Measurements from ENCODE around the gene NCOR1. TPM values are rescaled to one million over a fixed set of nuclear protein-coding genes. Genes with fewer than 3 reads are reported as not detected.

Gene NCOR1
- total RNA-seq, 1 experiment from 2014 or later, result 83.8 TPM

DNA sequence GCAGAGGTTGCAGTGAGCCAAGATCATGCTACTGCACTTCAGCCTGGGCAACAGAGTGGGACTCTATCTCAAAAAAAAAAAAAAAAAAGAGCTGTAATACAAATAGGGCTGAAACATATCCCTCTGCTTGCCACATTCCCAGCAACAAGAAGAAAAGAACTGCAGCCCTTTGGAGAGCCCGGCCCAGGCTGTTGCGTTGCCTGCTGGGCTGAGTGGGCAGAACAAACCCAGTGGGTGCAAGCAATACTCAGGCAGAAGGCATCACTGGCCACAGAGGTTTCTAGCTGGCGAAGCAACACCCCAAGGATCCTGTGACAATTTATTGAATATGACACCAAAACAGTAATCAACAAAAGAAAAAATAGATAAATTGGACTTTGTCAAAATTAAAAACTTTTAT lies 45.7 kb upstream of the NCOR1 start:
- ATAC-seq, result no peak
- no TSS peak for BruUV-seq (replicated peaks)
- peaks cover under 1% of the 10 kb centered on the region; the same call in 1 of the 2 replicates for H3K4me1 ChIP-seq (ENCODE audit: control insufficient read depth, insufficient read depth, low read length)
- no peaks in the 10 kb centered on the region for H3K9me3 ChIP-seq (ENCODE audit: control insufficient read depth, insufficient read depth, low read depth, low read length)
- CTCF ChIA-PET, result no interaction called here
- no peaks in the 10 kb centered on the region for H3K27me3 ChIP-seq (ENCODE audit: control insufficient read depth, insufficient read depth, low read length)
- POLR2A ChIA-PET, result no interaction called here
- no peaks in the 10 kb centered on the region for H3K36me3 ChIP-seq (ENCODE audit: control insufficient read depth, insufficient read depth, low read length)
- no peak overlapping the region for H3K27ac ChIP-seq (ENCODE audit: low read length)
- in situ Hi-C loops (cut with HindIII; ENCODE audit: low pct_unique_long_range_greater_than_20kb, low sequenced_read_pairs), result no loop called here
- no peak overlapping the region for H3K4me3 ChIP-seq (ENCODE audit: low read depth in 2 of 2, low read length in 2 of 2)
- no peak for DNase-seq (ENCODE audit: low read depth, low spot score)
- TF ChIP-seq SIN3A (IDR thresholded peaks at IDR 0.05; ENCODE audit: borderline replicate concordance, insufficient read depth, low read depth, low read length) (no peak), POLR2AphosphoS5 (IDR thresholded peaks at IDR 0.05; ENCODE audit: low read depth, low read length) (no peak), TCF7L2 (IDR thresholded peaks at IDR 0.05; ENCODE audit: low read depth, low read length) (no peak)
- TF ChIP-seq, protein P1, sequence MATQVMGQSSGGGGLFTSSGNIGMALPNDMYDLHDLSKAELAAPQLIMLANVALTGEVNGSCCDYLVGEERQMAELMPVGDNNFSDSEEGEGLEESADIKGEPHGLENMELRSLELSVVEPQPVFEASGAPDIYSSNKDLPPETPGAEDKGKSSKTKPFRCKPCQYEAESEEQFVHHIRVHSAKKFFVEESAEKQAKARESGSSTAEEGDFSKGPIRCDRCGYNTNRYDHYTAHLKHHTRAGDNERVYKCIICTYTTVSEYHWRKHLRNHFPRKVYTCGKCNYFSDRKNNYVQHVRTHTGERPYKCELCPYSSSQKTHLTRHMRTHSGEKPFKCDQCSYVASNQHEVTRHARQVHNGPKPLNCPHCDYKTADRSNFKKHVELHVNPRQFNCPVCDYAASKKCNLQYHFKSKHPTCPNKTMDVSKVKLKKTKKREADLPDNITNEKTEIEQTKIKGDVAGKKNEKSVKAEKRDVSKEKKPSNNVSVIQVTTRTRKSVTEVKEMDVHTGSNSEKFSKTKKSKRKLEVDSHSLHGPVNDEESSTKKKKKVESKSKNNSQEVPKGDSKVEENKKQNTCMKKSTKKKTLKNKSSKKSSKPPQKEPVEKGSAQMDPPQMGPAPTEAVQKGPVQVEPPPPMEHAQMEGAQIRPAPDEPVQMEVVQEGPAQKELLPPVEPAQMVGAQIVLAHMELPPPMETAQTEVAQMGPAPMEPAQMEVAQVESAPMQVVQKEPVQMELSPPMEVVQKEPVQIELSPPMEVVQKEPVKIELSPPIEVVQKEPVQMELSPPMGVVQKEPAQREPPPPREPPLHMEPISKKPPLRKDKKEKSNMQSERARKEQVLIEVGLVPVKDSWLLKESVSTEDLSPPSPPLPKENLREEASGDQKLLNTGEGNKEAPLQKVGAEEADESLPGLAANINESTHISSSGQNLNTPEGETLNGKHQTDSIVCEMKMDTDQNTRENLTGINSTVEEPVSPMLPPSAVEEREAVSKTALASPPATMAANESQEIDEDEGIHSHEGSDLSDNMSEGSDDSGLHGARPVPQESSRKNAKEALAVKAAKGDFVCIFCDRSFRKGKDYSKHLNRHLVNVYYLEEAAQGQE (IDR thresholded peaks at IDR 0.05; ENCODE audit: insufficient read depth in 1 of 2, low read depth in 2 of 2, low read length in 1 of 2), result no peak
- TF ChIP-seq, protein P2, sequence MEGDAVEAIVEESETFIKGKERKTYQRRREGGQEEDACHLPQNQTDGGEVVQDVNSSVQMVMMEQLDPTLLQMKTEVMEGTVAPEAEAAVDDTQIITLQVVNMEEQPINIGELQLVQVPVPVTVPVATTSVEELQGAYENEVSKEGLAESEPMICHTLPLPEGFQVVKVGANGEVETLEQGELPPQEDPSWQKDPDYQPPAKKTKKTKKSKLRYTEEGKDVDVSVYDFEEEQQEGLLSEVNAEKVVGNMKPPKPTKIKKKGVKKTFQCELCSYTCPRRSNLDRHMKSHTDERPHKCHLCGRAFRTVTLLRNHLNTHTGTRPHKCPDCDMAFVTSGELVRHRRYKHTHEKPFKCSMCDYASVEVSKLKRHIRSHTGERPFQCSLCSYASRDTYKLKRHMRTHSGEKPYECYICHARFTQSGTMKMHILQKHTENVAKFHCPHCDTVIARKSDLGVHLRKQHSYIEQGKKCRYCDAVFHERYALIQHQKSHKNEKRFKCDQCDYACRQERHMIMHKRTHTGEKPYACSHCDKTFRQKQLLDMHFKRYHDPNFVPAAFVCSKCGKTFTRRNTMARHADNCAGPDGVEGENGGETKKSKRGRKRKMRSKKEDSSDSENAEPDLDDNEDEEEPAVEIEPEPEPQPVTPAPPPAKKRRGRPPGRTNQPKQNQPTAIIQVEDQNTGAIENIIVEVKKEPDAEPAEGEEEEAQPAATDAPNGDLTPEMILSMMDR (IDR thresholded peaks at IDR 0.05), result no peak
- intact Hi-C loops (cut with micrococcal nuclease; ENCODE audit: unreplicated experiment), result no loop called here

DNA sequence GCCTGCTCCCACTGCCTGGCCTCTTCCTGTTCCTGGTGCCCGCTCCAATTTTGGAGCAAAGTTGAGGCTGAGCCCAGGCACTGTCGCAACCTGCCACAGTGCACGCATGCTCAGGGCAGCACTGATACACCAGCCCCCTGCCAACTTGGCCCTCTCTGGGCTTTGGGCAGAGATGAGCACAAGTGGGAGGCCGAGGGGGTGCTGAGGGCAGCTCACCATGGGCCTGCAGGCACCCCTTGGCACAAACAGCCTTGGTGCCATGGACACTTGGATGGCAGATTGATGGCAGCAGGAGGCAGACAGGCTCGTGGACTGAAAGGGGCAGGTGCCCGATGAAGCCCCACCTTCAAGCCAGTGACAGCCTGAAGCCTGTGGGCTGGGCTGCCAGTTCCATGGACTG lies 44.6 kb upstream of the NCOR1 start:
- H3K4me3 ChIP-seq (ENCODE audit: low read depth in 2 of 2, low read length in 2 of 2), result no peak overlapping the region
- no peak for ATAC-seq
- intact Hi-C loops (cut with micrococcal nuclease; ENCODE audit: unreplicated experiment) (no loop called here), in situ Hi-C loops (cut with HindIII; ENCODE audit: low pct_unique_long_range_greater_than_20kb, low sequenced_read_pairs) (no loop called here)
- peaks cover 3% of the 10 kb centered on the region; the same call in 1 of the 2 replicates for H3K4me1 ChIP-seq (ENCODE audit: control insufficient read depth, insufficient read depth, low read length)
- no peaks in the 10 kb centered on the region for H3K9me3 ChIP-seq (ENCODE audit: control insufficient read depth, insufficient read depth, low read depth, low read length)
- no peak overlapping the region for H3K27ac ChIP-seq (ENCODE audit: low read length)
- no peaks in the 10 kb centered on the region for H3K36me3 ChIP-seq (ENCODE audit: control insufficient read depth, insufficient read depth, low read length)
- TF ChIP-seq, protein P2 (IDR thresholded peaks at IDR 0.05), result no peak
- TF ChIP-seq, protein P1 (IDR thresholded peaks at IDR 0.05; ENCODE audit: insufficient read depth in 1 of 2, low read depth in 2 of 2, low read length in 1 of 2), result no peak
- no peak for TF ChIP-seq TCF7L2 (IDR thresholded peaks at IDR 0.05; ENCODE audit: low read depth, low read length)
- TF ChIP-seq POLR2AphosphoS5 (IDR thresholded peaks at IDR 0.05; ENCODE audit: low read depth, low read length), result no peak
- TF ChIP-seq SIN3A (IDR thresholded peaks at IDR 0.05; ENCODE audit: borderline replicate concordance, insufficient read depth, low read depth, low read length), result no peak
- ChIA-PET CTCF (no interaction called here), POLR2A (interaction anchor here (0.6 kb wide), 1 partner anchor 203 kb away, joined by 3 read pairs; no protein-coding TSS in a partner anchor)
- no TSS peak for BruUV-seq (replicated peaks)
- DNase-seq (ENCODE audit: low read depth, low spot score), result no peak
- H3K27me3 ChIP-seq (ENCODE audit: control insufficient read depth, insufficient read depth, low read length), result no peaks in the 10 kb centered on the region
